ENCODE measurements around the gene ADAM12.

Gene ADAM12

DNA sequence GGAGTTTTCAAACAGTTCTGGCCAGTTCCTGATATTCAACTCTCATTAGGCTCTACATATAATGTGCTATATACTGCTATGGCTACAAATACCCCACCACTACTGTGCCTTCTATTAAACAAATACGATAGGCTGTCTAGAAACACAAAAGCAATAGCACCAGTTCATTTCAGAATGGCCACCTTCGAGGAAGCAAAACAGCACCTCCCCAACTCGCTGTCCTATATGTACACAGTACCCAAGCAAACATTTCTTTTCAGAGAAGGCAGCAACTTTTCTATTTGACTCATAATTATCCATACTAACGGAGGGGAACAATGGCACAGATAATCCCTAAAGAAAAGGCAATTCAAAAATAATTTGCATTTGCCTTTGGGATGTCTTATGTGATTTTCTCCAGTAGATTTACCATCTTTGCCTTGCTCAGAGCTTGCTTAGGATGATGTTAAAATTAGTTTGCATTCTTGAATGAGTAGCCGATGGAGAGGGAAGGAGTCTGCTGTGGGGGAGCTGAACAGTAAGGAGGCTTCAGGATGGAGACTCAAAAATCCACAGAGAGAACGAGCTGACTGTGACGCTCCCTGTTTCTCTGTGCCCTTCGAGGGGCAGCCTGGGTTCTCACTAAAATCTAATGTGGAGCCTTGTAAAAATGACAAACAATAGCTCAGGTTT lies 273.3 kb downstream of the ADAM12 start:
- DNase-seq (ENCODE audit: low spot score), result no peak

DNA sequence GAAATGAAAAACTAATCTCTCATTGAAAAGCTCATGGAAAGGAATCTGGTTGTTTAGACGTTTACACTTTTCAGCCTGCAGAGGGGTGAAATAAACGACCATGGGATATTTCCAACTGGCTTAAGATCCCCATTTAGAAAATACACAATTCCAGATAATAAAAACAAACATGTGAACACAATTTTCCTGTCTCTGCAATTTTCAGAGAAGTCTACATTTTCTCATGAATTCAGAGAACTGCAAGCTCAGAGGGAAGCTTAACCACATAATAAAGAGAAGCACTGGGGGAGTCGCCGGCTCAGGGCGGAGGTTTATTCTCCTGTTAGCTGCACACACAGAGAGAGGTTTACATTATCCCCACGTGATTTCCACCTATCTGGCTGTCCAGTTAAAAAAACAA lies 276.8 kb downstream of the ADAM12 start:
- no peak for DNase-seq (ENCODE audit: low spot score)

GRCh38 chr10:126110489-126111180 lies 277.6 kb downstream of the ADAM12 start:
- DNase-seq (ENCODE audit: low spot score), result no peak

DNA sequence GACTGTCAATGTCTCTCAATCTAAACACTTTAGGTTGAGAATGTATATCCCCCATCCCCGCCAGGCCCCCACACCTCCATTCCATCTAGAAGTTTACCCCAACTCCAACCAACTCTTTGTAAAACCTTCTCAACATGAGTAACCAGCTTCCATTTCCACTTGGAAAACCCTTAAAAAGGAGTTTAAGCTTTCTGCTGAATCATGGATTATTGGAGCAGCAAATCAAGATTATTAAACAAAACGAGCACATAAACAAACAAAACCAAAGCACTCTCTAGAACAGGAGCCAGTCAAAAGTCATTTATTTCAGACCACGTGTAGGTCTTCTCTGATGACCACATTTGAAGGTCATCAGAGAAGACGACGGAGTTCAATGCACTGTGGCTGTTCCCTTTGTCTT lies 278.4 kb downstream of the ADAM12 start:
- no peak for DNase-seq (ENCODE audit: low spot score)

- no peak for DNase-seq (ENCODE audit: low spot score)
Observed at GRCh38 chr10:126108693-126109092, 279.6 kb downstream of the ADAM12 start.

GRCh38 chr10:126104767-126105166 lies 283.5 kb downstream of the ADAM12 start:
- DNase-seq (ENCODE audit: low spot score), result no peak

- DNase-seq (ENCODE audit: low spot score), result no peak
Observed at GRCh38 chr10:126102636-126103035, 285.6 kb downstream of the ADAM12 start.

DNA sequence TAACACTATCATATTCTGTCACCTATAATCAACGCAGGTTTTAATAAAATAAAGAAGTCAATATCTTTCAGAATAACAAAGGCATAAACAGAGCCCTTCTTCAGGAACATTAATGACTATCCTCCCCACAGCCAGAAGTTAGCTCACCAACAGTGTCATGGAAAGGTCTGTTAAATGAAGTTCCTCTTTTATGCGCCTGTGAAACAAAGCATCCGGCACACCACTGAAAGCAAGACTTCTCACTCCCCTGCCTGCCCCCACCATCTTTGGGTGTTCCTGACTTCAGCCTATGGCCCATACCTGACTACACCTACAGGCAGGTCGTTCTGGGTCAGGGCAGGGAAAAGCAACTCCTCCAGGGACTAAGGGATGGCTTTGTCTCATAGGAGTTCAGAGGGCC lies 286.5 kb downstream of the ADAM12 start:
- DNase-seq (ENCODE audit: low spot score), result no peak

DNA sequence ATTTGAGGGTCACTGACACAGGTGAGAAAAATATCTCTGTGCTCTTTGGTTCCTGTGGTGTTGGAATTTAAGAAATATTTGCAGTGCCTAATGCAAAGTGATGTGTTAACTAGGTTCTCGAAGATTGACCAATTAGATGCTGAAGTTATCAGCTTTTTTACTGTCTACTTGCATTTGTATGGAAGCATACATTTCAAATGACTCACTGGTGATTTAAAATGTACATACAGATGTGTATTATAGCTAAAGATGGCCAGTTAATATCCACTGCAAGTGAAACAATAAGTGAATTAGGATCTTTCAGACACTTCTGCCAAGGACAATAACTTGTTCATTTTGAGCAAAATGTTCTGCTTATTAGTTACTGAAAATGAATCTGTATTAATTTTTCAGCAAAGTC lies 287.0 kb downstream of the ADAM12 start:
- no peak for DNase-seq (ENCODE audit: low spot score)

GRCh38 chr10:126099366-126099765 lies 288.9 kb downstream of the ADAM12 start:
- DNase-seq (ENCODE audit: low spot score), result no peak

GRCh38 chr10:126098226-126098581 lies 290.1 kb downstream of the ADAM12 start:
- DNase-seq (ENCODE audit: low spot score), result no peak

GRCh38 chr10:126097558-126098225 lies 290.6 kb downstream of the ADAM12 start:
- DNase-seq (ENCODE audit: low spot score), result no peak

DNA sequence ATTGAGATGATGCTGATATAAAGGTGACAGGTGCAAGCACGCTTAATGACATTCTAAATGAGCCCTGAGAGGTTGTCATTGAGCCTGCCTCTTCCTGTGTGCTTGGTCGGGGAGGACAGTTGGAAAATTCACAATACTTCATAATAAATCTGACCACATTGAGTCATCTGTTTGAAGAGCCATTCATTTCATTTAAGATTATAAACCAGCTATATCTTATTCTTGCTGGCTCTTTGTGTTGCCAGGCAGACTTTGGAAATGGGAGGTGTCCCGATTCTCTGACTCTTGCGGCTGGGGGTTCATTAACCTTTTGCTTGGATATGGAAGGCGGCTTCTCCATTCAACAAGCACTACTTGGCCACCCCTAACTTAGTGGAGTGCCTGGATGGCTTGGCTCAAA lies 293.7 kb downstream of the ADAM12 start:
- no peak for DNase-seq (ENCODE audit: low spot score)

- no peak for DNase-seq (ENCODE audit: low spot score)
Observed at GRCh38 chr10:126092366-126093215, 295.7 kb downstream of the ADAM12 start.

DNA sequence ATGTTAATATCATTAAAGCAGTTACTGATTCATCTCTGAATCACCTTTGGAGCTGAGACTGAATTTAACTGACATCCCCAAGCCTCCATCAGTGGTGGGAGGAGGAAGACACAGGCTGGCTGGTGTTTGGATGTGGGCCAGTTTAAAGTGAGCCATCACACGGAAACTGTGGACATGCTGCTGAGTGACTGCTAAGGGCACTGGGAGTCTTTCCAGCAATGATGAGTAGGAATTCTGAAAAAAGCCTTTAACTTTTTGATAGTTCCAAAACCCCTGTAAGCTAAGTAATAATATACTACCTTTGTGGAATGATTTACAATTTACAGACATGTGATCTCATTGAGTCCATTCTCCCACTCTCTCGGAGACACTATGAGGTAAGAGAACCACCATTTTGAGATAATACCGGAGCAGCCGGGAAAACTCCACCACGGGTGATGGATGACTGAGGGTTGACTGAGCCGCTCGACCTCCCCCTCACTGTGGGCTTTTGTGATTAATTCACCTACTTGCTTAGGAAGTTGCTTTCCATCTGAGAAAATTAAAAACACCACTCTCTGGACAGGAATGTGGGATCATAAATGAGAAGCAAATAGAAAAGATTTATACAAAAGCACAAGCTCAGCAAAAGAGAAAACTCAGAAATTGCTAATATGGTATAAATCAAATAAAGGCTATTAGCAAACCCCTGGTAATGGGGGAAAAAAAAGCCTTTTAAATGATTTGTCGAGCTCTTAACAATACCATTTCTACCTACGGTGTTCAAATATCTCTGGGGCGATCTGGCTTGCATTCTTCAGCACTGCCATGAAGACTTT lies 297.2 kb downstream of the ADAM12 start:
- DNase-seq (ENCODE audit: low spot score), result no peak

GRCh38 chr10:126090443-126090842 lies 297.8 kb downstream of the ADAM12 start:
- no peak for DNase-seq (ENCODE audit: low spot score)

GRCh38 chr10:126087796-126088505 lies 300.3 kb downstream of the ADAM12 start:
- no peak for DNase-seq (ENCODE audit: low spot score)

DNA sequence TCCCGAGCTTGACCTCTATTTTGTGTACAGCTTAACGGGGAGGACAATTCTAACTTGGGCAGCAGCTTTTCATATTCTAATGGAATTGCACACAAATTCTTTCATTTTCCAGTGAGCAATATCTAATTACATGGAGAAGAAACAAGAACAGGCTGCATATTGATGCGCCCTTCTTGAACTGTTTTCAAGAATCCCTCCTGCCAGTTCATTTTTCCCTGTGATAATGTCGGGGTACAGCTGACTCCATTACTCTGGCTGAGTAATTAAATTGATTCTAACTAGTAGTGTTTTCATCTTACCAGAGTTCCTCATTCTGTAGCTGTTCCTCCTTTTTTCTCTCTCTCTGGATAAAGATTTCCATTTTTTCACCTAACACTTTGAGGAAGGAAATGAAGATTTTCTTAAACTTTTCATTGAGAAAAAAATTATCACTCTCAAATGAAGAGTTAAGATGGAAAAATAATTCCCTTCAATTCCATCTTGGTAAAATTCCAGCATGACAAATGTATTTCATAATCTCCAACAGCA lies 301.1 kb downstream of the ADAM12 start:
- DNase-seq (ENCODE audit: low spot score), result no peak

- no peak for DNase-seq (ENCODE audit: low spot score)
Observed at GRCh38 chr10:126085806-126086205, 302.5 kb downstream of the ADAM12 start.

GRCh38 chr10:126084369-126084768 lies 303.9 kb downstream of the ADAM12 start:
- no peak for DNase-seq (ENCODE audit: low spot score)

- DNase-seq (ENCODE audit: low spot score), result no peak
Observed at GRCh38 chr10:126083009-126083408, 305.3 kb downstream of the ADAM12 start.
